GM21576 (cell line): ENCODE measurements around the gene SLC4A3.

ENCODE experiments used
- ATAC-seq: cut with Tn5 transposase; IDR thresholded peaks from one replicate; pipeline ENCODE4 v1.9.1; 2021; ENCODE audit warnings: mild to moderate bottlenecking, moderate library complexity; ENCODE audit not compliant: unreplicated experiment

The SLC4A3 gene

GRCh38 chr2:219627103-219628100 is at the start of gene SLC4A3:
Gene SLC4A3 (plus strand): TSS chr2:219627630. CDS start chr2:219627993, 363 bp downstream.
- ATAC-seq = no peak

GRCh38 chr2:219578811-219579613 is 48.4 kb upstream of the SLC4A3 start:
- ATAC-seq = no peak

- no peak for ATAC-seq
Measured at GRCh38 chr2:219581346-219581745, 46.1 kb upstream of the SLC4A3 start.

GRCh38 chr2:219591091-219591490 is 36.3 kb upstream of the SLC4A3 start:
- no peak for ATAC-seq

- ATAC-seq = no peak
Measured at GRCh38 chr2:219592736-219593135, 34.7 kb upstream of the SLC4A3 start.

- ATAC-seq = no peak
Measured at GRCh38 chr2:219593154-219593553, 34.3 kb upstream of the SLC4A3 start.

GRCh38 chr2:219595256-219595655 is 32.2 kb upstream of the SLC4A3 start:
- ATAC-seq = no peak

- ATAC-seq = peak; percentile 3
Measured at GRCh38 chr2:219596954-219597551, 30.4 kb upstream of the SLC4A3 start.

- ATAC-seq = peak; percentile 92
Measured at GRCh38 chr2:219597552-219598307, 29.7 kb upstream of the SLC4A3 start, which contains the start of gene STK11IP. Gene STK11IP (plus strand): TSS chr2:219597857. CDS start chr2:219598120, 263 bp downstream.

- no peak for ATAC-seq
Measured at GRCh38 chr2:219598308-219599078, 28.9 kb upstream of the SLC4A3 start.

- no peak for ATAC-seq
Measured at GRCh38 chr2:219603771-219604170, 23.7 kb upstream of the SLC4A3 start.

GRCh38 chr2:219605607-219605954 is 21.8 kb upstream of the SLC4A3 start:
- ATAC-seq = no peak

GRCh38 chr2:219607931-219608330 is 19.5 kb upstream of the SLC4A3 start:
- ATAC-seq = no peak

- ATAC-seq = no peak
Measured at GRCh38 chr2:219608399-219608964, 18.9 kb upstream of the SLC4A3 start.

- ATAC-seq = no peak
Measured at GRCh38 chr2:219609149-219609750, 18.2 kb upstream of the SLC4A3 start.

GRCh38 chr2:219611306-219611705 is 16.1 kb upstream of the SLC4A3 start:
- ATAC-seq = no peak

- no peak for ATAC-seq
Measured at GRCh38 chr2:219611866-219612576, 15.4 kb upstream of the SLC4A3 start.

- ATAC-seq = peak; percentile 45
Measured at GRCh38 chr2:219612577-219613286, 14.7 kb upstream of the SLC4A3 start.
